HG03354 (cell line): ENCODE data around the gene VPS39.

ENCODE experiments used
- ATAC-seq: cut with Tn5 transposase; IDR thresholded peaks from one replicate; pipeline ENCODE4 v1.9.1; 2021; ENCODE audit warnings: mild to moderate bottlenecking; ENCODE audit not compliant: unreplicated experiment, poor library complexity, severe bottlenecking

Gene VPS39

DNA sequence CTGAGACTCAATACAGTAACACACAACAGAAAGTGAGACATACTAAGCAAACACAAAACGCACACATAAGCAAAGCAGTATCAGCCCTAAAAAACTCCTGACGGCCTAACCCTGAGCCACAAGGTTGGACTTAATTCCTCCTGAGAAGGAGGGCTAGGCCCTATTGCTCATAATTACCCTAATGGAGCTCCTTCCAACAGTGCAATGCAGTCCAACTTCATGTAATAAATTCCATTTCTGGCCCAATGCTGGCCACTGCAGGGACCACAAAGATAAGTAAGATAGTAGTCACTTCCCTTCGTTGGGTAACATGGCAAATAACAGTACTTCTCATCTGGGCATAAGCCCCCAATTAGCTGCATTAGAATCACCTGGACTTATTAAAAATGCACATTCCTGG is 4.2 kb downstream of the VPS39 start:
- no peak for ATAC-seq

DNA sequence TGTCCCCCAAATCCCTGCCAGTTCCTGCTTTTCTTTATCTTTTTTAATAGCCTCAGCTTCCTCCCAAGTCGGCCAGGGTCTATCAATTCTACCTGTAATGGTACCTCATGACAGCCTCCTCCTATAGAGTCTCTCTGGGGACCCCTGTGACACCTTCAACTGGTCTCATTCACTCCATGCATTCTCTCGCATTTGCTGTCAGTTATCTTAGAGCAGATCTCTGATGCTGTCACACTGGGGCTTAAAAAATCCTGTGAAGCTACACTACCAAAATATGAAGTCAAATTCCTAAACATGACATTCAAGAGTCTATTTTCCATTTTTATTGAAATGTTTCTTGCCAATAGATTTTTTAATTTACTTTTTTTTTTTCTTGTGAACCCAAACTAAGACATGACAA is 5.5 kb downstream of the VPS39 start:
- ATAC-seq = no peak

DNA sequence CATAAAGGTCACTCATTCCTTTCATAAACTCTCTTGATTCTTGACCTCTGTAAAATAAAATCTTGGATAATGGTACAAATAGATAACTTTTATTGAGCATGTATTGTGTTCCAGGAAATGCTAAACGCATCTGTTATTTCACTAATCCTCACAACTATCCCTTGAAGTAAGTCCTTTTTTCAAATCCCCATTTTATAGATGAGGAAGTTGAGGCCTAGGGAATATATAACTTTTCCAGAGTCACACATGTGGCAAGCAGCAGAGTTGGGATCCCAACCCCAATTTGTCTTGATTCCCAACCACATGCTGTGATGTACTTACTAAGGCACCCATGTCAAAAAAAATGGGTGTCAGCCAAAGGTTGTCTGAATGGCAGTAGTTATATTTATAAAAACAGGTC is 6.3 kb downstream of the VPS39 start:
- no peak for ATAC-seq

DNA sequence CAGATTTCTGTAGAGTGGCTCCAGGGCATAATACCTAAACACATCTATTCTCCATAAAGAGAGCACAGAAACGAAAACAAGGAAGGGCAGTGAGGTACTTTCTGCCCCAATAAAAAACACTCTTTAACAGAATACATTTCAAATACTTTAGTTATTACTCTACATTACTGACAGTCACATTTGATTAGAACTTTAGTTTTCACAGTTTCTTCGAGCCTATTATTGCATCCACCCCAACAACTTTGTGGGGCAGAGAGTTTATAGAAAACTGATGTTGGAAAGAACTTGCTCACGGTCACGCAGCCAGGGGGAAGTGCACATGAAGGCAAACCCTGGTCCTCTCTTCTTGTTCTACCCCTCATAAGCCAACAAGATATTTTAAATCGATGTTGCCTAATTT is 9.0 kb downstream of the VPS39 start:
- no peak for ATAC-seq

DNA sequence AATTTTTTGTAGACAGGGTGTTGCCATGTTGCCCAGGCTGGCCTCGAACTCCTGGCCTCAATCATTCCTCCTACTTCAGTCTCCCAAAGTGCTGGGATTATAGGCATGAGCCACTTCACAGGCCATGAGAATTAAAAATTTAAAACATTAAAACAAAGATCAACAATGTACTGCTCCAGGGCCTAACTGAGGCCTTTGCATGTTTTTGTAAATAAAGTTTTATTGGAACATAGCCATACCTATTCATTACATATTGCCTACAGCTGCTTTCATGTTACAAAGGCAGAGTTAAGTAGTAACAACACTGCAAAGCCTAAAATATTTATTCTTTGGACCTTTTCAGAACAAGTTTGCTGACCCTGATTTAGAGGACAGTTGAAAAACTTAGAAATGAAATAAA is 9.6 kb downstream of the VPS39 start:
- ATAC-seq = no peak

DNA sequence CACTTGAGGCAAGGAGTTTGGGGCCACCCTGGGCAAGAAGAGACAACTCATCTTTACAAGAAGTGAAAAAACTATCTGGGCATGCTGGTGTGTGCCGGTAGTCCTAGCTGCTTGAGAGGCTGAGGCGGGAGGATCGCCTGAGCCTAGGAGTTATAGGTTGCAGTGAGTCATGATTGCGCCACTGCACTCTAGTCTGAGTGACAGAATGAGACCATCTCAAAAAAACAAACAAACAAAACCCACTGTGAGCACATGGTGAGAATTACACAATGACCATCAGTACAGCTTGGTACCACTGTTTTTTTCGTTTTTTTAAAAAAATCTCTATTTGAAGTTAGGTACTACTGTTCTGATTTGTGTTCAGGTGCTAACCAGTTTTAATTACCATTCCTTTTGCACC is 13.6 kb downstream of the VPS39 start:
- no peak for ATAC-seq

DNA sequence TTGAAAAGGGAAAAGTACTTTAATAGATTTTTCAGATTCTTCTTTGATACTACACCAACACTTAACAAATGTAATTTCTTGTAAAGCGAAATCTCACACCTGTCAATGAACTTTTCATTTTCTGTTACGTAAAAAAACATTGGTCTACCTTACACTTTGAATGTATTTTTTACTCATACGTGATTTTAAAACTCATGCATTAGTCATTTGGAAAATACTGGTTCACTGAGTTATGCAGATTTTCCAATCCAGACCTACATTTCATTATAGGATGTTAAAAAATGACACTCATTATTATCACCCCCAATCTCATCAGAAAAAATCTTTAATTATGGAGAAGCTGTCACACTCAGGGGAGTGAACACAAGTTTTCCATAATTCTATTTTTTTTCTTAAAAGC is 14.7 kb downstream of the VPS39 start:
- ATAC-seq = no peak

DNA sequence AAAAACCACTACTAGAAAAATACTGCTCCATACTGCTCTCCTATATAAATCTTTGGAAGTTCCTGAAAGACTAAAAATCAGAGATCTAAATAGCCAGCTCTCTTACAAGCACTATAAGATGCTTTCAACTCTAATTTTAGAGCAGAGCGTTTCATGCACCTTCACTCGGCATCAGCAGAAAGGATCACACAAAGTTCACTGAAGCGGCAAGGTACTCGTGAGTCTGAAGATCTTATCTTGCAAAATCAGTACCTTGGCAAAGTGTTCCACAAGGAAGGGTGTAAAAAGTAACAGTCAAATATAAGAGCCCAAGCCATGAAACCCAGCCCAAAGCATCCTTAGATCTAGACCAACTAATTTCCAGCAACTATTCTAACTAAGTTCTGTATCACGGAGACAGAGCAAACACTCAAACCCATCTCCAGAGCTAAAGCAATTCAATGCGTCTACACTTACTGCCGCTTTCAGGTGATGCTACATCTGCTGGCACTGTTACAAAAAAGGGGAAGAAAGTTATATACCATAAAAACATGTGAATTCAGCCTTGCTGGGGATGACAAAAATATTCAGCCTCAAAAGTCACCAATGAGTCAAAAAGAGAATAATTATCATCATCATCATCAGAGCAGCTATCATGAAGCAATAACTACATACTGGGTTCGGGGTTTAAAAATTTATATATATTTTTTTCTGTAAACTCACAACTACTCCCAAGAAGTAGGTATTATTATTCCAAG is 16.3 kb downstream of the VPS39 start:
- no peak for ATAC-seq

DNA sequence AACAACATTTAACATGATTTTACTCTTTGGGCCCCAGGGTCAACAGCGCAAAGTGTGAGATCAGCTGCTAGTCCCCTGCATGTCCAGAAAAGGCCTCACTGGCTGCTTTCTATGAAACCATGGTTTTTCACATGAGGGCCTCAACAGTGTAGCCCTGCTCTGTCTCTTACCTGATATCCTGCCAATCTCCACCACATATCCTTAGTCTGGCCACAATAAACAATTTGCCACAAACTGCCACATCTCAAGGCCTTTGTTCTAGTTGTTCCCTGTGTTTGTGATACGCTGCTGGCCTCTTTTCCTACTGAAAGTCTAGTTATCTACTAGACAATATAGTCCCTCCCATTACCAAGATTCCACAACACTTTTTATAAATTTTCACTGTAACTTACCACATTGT is 17.7 kb downstream of the VPS39 start:
- ATAC-seq = no peak

DNA sequence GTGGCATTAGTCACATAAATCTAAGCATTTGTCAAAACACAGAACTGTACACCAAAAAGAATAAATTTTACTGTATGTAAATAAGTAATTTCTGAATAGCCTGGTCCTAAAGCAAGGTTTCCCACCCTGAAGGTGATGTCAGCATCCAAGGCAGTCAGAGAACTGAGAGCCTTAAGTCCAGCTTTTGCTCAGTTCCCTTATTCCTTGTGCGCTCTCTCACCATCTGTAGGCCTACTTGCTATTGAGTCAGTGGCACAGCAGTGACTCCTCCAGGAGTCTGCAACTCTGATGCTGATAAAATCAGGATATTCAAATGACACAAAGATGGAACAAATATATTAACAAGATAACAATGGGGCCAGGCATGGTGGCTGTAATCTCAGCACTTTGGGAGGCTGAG is 22.3 kb downstream of the VPS39 start:
- no peak for ATAC-seq

DNA sequence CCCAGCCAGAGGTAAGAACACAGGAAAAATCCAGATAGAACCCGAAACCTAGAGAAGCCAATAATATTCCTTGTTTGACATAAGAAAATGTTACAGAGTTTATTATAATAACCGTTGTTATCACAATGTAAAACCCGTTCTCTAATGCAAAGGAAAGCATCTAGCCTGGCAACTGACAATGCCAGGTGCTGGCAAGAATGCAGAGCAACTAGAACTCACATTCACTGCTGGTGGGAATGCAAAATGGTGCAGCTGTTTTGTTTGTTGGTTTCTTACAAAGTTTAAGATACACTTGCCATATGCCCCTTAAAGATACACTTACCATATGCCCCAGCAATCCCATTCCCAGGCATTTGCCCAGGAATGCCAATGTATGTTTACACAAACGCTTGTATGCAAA is 23.4 kb downstream of the VPS39 start:
- no peak for ATAC-seq

DNA sequence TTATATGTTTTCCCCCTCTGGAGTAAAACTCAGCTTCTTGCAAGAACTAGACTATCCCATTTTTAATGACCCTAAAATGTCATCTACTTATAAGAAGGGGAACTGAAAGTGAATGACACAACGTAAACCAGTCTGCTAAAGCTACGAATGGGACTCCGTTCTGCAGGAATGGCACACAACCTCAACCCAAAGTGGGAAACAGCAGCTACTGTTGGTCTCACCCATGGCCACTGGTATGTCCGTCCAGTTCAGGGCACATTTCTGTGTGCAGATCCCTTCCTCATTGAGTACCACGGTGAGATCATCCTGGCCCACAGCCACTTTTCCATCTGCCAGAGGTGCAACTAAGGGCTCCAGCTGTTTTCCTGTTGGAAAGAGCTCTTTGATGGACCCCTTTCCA is 23.8 kb downstream of the VPS39 start:
- no peak for ATAC-seq

DNA sequence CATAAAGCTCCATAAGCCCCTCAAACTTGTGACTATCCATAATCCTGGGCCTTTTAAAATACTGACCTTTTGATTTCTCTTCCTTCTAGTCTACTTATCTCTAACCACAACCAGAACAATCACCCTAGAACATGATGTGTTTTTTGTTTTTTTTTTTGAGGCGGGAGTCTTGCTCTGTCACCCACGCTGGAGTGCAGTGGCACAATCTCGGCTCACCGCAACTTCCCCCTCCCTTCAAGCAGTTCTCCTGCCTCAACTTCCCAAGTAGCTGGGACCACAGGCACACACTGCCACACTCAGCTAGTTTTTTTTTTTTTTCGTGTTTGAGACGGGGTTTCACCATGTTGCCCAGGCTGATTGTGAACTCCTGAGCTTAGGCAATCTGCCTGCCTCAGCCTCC is 25.1 kb downstream of the VPS39 start:
- no peak for ATAC-seq

DNA sequence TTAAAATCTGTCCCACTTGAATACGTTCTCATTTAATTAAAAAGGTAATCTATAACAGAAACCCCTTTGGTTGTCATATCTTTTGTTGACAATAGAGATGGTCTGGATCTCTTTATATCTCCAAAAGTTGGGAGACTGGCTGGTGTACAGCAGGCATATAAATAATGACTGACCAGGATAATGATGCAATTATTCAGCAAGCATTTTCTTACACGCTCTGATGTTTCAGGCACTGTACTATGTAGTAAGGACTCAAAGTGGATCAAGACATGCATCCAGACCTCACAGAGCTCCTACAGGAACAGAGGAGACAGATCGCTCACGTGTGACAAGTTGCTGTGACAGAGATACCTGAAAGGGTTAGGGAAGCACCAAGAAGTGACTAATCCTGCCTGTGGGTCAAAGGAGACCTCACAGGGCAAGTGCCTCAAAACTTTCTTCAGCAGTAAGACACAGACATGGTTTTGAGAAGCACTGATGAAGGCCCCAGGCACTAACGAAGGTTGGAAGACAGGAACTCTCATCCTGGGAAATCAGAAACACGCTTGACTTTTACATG is 25.7 kb downstream of the VPS39 start:
- no peak for ATAC-seq

DNA sequence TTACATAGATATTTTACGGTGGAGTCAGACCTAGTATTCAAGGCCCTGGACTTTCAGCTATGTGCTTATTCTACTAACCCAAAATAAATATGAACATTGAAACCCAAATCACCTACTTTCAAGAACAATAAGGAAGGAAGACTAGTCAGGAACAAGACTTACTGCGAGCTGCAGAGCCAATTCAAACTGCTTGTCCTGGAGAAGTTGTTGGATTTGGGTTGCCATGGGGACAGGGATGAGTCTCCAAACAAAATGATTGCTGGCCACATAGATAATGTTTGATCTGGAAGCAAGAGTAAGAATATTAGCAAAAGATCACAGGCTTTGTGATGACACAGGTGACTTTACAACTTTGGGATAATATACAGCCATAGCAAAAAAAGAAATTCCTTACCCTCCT is 30.0 kb downstream of the VPS39 start:
- no peak for ATAC-seq

DNA sequence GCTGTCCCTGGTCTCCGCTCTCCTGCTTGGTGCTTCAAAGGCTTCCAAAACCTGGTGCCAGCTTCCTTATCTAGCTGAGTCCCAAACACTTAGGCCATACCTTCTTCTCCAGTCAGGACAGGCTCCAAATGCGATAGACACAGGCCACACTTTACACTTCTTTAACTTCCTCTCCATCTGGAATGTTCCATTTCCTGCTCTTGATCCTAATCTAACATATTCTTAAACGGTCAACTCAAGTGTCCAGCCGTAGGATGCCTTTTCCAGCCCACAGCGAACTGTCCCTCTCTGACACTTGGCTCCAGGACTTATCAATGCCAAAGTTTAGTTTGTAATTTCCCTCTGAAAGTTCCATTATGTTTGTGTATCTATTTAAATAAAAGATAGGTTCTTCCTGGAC is 32.4 kb downstream of the VPS39 start:
- no peak for ATAC-seq

DNA sequence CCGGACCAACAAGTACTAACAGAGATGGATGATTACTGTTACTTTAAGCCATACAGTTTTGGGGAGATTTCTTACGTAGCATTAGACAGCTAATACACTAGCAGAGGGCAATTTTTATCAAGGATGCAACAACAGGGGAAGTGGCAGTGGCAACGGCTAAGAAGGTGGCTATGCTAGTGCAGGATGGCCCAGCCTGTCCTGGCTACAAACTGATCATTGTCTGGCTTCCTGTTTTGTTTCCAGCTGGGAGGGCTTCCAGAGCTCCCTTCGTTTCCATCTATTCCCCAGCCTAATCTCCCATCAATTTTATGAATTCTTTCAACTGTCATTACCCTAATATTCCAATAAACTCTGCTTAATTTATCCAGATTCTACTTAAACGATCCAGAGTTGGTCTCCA is 35.6 kb downstream of the VPS39 start:
- no peak for ATAC-seq

DNA sequence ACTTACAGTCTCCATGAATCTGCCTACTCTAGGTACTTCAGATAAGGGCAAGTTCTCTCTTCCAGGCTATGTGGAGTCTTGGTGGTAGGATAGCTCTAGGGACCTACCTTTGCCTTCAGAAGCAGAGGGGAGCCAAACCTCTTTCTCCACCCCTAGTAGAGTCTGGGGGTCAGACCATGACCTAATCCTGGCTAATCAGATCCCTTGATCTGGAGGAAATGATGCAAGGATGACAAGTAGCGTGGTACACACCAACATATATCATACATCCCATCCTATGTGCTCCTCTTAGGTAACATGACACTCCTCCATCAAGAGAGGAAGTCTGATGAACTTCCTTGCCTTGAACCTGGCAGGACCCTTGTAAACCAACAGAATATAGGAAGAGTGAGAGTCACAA is 36.3 kb downstream of the VPS39 start:
- ATAC-seq = no peak

DNA sequence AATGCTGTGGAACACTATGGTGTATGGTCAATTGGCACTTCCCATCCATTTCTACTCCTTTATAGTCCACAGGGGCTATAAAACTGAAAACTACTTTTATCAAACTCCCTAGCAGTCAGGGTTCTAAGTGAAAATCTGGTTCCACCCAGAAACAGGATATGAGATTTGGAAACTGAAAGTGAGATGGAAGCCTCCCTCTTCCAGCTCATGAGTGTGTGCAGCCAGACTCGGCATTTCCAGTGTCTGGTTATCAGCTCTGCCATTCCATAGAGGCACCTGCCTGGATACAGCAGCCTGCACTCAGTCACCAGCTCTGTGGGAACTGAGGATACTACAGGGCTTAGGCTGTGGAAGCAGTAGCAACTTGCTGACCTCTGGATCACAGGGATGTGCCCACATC is 37.0 kb downstream of the VPS39 start:
- no peak for ATAC-seq

DNA sequence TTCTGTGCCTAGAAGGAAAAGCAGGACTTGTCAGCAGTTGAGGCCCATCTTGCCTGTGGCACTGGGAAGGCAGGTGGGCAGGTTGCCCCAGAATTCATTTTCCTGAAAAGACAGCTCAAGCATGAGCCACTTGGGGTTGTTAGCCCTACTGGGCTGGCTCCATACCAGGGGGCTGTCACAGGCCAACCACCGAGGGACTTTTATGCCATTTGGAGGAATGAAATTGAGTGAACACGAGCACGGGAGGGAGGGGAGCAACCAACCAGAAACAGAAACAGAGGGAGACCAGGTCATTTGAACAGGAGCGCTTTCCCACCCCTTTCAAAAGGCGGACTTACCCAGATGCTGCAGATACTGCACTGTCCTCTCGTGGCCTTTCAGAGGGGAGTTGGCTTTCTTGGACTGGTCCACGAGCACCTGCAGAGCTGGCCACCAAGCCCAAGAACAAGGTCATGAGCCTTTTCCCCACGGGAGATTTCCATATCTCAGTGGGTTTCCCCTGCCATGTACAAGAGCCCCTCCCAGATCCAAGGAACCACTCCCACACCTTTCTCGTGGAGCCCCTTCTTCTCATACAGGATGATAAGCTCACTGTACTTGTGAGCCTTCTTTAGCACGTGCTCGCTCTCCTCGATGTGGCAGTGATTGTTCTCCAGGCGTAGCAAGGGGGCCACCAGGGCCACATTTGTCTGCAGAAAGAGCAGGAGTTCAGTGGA is 41.7 kb downstream of the VPS39 start:
- ATAC-seq = no peak

DNA sequence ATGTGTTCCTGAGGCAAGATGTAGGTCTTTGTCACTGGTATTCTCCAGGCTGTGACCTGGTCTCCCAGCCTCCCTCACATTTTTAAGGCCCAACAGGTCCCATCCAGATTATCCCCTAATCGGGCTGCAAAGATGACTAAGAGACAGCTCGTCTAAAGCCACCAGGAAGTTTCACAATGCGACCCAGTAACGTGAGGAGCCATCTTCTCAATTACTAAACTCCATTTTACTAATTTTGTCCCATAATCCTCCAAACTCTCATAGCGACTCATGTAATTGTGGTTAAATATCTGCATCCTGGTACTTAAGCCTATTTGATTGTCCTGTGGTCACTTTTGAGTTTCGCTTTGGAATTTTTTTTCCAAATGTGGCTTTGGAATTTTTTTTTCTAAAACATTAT is 43.0 kb downstream of the VPS39 start:
- ATAC-seq = no peak
